T-helper 2 cell treated with Interferon-gamma antibody and Interleukin-4, amounts not matched to agents 5 μg/mL and 100 μg/mL, for 36 hours (primary cell): ENCODE measurements around the gene PCNX2.

Source experiments
- DNase-seq: peaks from one replicate; pipeline ENCODE4 v3.0.0; 2021; ENCODE audit warnings: low spot score
- H3K27ac Mint-ChIP-seq: one replicate; pipeline ENCODE4 v1.8.0; 2021; ENCODE audit warnings: mild to moderate bottlenecking, mixed read lengths
- H3K27me3 Mint-ChIP-seq: one replicate; pipeline ENCODE4 v1.8.0; 2021; ENCODE audit warnings: low read depth, mixed read lengths
- H3K36me3 Mint-ChIP-seq: one replicate; pipeline ENCODE4 v1.8.0; 2021; ENCODE audit warnings: low read depth, mixed read lengths
- H3K4me1 Mint-ChIP-seq: one replicate; pipeline ENCODE4 v1.8.0; 2021; ENCODE audit warnings: low read depth, mixed read lengths
- H3K4me3 Mint-ChIP-seq: one replicate; pipeline ENCODE4 v1.8.0; 2022; ENCODE audit warnings: mild to moderate bottlenecking, moderate library complexity, mixed read lengths
- H3K9me3 Mint-ChIP-seq: one replicate; pipeline ENCODE4 v1.8.0; 2021; ENCODE audit warnings: mixed read lengths

Gene PCNX2

GRCh38 chr1:233066087-233066486 is 229.4 kb downstream of the PCNX2 start:
- DNase-seq = no peak
- Mint-ChIP-seq H3K27me3 (no peaks in the 10 kb centered on the region), H3K36me3 (peaks cover 15% of the 10 kb centered on the region), H3K4me1 (no peaks in the 10 kb centered on the region), H3K4me3 (no peak overlapping the region), H3K9me3 (peaks cover 11% of the 10 kb centered on the region), H3K27ac (no peak overlapping the region)

DNA sequence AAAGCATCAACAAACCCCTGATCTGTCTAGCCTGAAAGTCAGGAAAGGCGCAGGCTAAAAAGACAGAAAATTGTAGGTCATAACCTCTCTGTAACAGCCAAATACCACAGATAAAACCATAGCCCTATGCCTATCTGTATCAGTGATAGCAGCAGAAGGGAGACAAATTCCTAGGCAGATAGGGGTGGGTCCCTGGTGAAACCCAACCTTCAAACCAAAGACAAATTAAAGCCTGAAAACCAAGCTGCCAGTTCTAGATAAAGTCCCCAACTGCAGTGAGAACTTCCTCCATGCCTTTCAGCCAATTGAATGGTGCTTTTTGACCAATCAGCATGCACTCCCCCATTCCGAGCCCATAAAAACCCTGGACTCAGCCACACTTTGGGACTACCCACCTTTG is 229.8 kb downstream of the PCNX2 start:
- DNase-seq = no peak
- H3K4me1 Mint-ChIP-seq = no peaks in the 10 kb centered on the region
- no peak overlapping the region for H3K4me3 Mint-ChIP-seq
- no peak overlapping the region for H3K27ac Mint-ChIP-seq
- no peaks in the 10 kb centered on the region for H3K27me3 Mint-ChIP-seq
- peaks cover 15% of the 10 kb centered on the region for H3K36me3 Mint-ChIP-seq
- peaks cover 11% of the 10 kb centered on the region for H3K9me3 Mint-ChIP-seq

- H3K9me3 Mint-ChIP-seq = peaks cover 11% of the 10 kb centered on the region
- DNase-seq = no peak
- H3K27ac Mint-ChIP-seq = no peak overlapping the region
- H3K4me3 Mint-ChIP-seq = no peak overlapping the region
- H3K4me1 Mint-ChIP-seq = no peaks in the 10 kb centered on the region
- H3K27me3 Mint-ChIP-seq = no peaks in the 10 kb centered on the region
- H3K36me3 Mint-ChIP-seq = peaks cover 15% of the 10 kb centered on the region
Measured at GRCh38 chr1:233064988-233065387, 230.5 kb downstream of the PCNX2 start.

GRCh38 chr1:233063462-233063861 is 232.1 kb downstream of the PCNX2 start:
- peaks cover 11% of the 10 kb centered on the region for H3K9me3 Mint-ChIP-seq
- no peak overlapping the region for H3K4me3 Mint-ChIP-seq
- no peak overlapping the region for H3K27ac Mint-ChIP-seq
- DNase-seq = no peak
- peaks cover 15% of the 10 kb centered on the region for H3K36me3 Mint-ChIP-seq
- no peaks in the 10 kb centered on the region for H3K4me1 Mint-ChIP-seq
- no peaks in the 10 kb centered on the region for H3K27me3 Mint-ChIP-seq

GRCh38 chr1:233061265-233061664 is 234.3 kb downstream of the PCNX2 start:
- H3K9me3 Mint-ChIP-seq = peaks cover 11% of the 10 kb centered on the region
- no peaks in the 10 kb centered on the region for H3K27me3 Mint-ChIP-seq
- H3K4me3 Mint-ChIP-seq = no peak overlapping the region
- no peaks in the 10 kb centered on the region for H3K4me1 Mint-ChIP-seq
- no peak for DNase-seq
- H3K27ac Mint-ChIP-seq = no peak overlapping the region
- H3K36me3 Mint-ChIP-seq = peaks cover 10% of the 10 kb centered on the region

- H3K4me3 Mint-ChIP-seq = no peak overlapping the region
Measured at GRCh38 chr1:233060461-233060994, 235.0 kb downstream of the PCNX2 start.

GRCh38 chr1:233057836-233058235 is 237.7 kb downstream of the PCNX2 start:
- no peak overlapping the region for H3K4me3 Mint-ChIP-seq
- H3K27ac Mint-ChIP-seq = no peak overlapping the region
- H3K4me1 Mint-ChIP-seq = no peaks in the 10 kb centered on the region
- no peaks in the 10 kb centered on the region for H3K9me3 Mint-ChIP-seq
- H3K36me3 Mint-ChIP-seq = no peaks in the 10 kb centered on the region
- H3K27me3 Mint-ChIP-seq = no peaks in the 10 kb centered on the region
- no peak for DNase-seq

More at GRCh38 chr1:233060461-233060994, 235.0 kb downstream of the PCNX2 start:
- Mint-ChIP-seq H3K9me3 (peaks cover 5% of the 10 kb centered on the region), H3K4me1 (no peaks in the 10 kb centered on the region), H3K27ac (no peak overlapping the region), H3K27me3 (no peaks in the 10 kb centered on the region), H3K36me3 (peaks cover 7% of the 10 kb centered on the region)
- DNase-seq = no peak

DNA sequence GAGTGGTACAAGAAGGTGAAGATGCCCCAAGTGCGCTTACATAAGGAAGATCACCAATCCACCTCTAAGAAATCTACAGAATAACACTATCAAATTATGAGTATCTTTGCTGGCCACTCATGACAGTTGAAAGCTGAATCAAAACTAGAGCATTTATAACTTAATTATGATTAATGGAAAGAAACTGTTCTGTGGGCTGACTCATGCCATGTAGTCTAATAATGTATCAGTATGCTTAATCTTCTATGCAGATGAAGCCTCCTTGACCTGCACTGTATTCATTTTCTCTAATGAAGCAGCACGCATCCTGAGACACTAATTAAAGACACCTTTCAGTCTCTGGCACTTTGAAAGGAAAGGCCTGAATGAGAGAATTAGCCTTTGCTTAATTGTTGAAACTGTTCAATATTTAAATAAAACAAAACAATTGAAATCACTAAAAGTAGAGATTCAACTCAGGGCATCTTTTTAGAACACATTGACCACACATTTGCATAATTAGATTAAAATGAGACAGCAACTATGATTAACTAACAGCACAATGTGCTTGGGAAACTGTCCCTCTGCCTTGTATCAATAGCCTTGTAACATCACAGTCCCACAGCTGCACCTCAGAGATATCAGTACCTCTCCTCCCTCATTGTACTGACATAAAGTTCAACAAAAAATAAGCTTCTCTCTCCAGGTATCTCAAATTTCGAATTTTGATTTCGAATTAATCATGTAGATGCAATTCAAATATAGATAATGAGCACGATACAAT is 239.5 kb downstream of the PCNX2 start:
- no peaks in the 10 kb centered on the region for H3K36me3 Mint-ChIP-seq

DNA sequence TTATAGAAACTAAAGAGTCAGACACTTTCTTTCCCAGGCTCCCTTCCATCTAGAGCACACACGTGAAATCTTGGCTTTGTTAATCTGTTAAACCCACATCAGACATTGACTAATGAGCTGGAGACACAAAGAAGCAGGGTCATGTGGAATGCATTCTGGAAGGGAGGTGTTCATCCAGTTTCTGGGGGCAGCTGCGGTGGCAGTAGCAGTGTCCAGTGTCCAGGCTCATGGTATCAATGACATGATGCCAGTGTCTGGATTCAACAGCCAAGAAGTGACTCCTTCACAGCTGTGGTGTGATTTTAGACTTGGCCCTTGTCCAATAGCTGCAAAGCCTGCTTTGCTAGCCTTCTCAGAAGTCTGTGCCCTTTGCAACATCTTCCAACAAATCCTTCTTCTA is 249.9 kb downstream of the PCNX2 start:
- Mint-ChIP-seq H3K27me3 (no peaks in the 10 kb centered on the region), H3K36me3 (peaks cover 17% of the 10 kb centered on the region), H3K9me3 (peaks cover 14% of the 10 kb centered on the region), H3K27ac (no peak overlapping the region), H3K4me1 (no peaks in the 10 kb centered on the region), H3K4me3 (no peak overlapping the region)
- no peak for DNase-seq

More for the DNA sequence above, 239.5 kb downstream of the PCNX2 start:
- Mint-ChIP-seq H3K4me3 (no peak overlapping the region), H3K27ac (no peak overlapping the region), H3K9me3 (no peaks in the 10 kb centered on the region), H3K27me3 (no peaks in the 10 kb centered on the region), H3K4me1 (no peaks in the 10 kb centered on the region)
- DNase-seq = no peak

DNA sequence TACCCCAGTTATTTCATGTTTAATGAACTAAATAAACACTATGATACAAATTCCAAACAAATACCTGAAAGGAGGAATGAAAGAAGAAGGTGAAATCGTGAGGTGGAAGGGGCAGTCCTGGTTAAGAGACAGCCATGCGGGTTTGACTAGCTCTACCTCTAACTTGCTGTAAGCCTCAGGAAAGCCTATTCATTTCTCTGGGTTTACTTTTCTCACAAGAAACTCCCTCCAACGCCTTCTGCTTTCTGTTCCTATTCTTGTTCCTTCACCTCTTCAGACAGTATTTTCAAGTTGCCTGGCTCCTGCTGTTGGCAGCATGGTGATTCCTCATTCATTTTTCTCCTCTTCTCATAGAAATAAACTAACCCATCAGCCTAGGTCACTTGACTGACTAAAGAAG is 252.7 kb downstream of the PCNX2 start:
- Mint-ChIP-seq H3K27me3 (no peaks in the 10 kb centered on the region), H3K4me1 (no peaks in the 10 kb centered on the region), H3K4me3 (no peak overlapping the region), H3K27ac (no peak overlapping the region), H3K36me3 (peaks cover 5% of the 10 kb centered on the region), H3K9me3 (peaks cover 5% of the 10 kb centered on the region)
- DNase-seq = no peak

DNA sequence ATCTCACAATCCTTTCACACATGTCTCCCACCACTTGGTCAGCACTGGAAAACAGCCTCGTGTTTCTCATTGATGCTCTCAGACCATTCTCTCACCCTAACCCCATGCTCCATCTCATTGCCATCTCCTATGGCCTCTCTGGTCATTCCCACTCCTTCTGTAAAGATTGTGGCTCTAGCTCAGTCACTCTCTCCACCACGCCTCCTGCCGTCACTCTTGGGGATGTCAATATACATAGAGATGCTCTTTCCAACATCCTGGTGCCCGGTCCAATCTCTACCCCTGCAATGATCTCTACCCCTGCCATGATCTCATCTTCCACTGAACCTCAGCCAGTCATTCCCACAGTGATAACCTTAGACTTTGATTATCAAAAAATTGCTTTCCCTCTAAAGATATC is 255.0 kb downstream of the PCNX2 start:
- DNase-seq = no peak
- no peak overlapping the region for H3K4me3 Mint-ChIP-seq

GRCh38 chr1:233038581-233038980 is 256.9 kb downstream of the PCNX2 start:
- DNase-seq = no peak
- Mint-ChIP-seq H3K27ac (no peak overlapping the region), H3K27me3 (no peaks in the 10 kb centered on the region), H3K4me3 (no peak overlapping the region), H3K9me3 (no peaks in the 10 kb centered on the region), H3K4me1 (no peaks in the 10 kb centered on the region), H3K36me3 (no peaks in the 10 kb centered on the region)

More for the DNA sequence above, 255.0 kb downstream of the PCNX2 start:
- Mint-ChIP-seq H3K27ac (no peak overlapping the region), H3K36me3 (peaks cover 1% of the 10 kb centered on the region), H3K27me3 (no peaks in the 10 kb centered on the region), H3K4me1 (no peaks in the 10 kb centered on the region), H3K9me3 (no peaks in the 10 kb centered on the region)

GRCh38 chr1:233037843-233038242 is 257.7 kb downstream of the PCNX2 start:
- H3K4me1 Mint-ChIP-seq = no peaks in the 10 kb centered on the region
- no peaks in the 10 kb centered on the region for H3K27me3 Mint-ChIP-seq
- no peaks in the 10 kb centered on the region for H3K9me3 Mint-ChIP-seq
- no peak overlapping the region for H3K4me3 Mint-ChIP-seq
- no peak overlapping the region for H3K27ac Mint-ChIP-seq
- H3K36me3 Mint-ChIP-seq = no peaks in the 10 kb centered on the region
- DNase-seq = no peak

GRCh38 chr1:233034836-233035235 is 260.7 kb downstream of the PCNX2 start:
- Mint-ChIP-seq H3K36me3 (no peaks in the 10 kb centered on the region), H3K4me1 (no peaks in the 10 kb centered on the region), H3K4me3 (no peak overlapping the region), H3K27me3 (no peaks in the 10 kb centered on the region), H3K27ac (no peak overlapping the region), H3K9me3 (no peaks in the 10 kb centered on the region)
- no peak for DNase-seq

DNA sequence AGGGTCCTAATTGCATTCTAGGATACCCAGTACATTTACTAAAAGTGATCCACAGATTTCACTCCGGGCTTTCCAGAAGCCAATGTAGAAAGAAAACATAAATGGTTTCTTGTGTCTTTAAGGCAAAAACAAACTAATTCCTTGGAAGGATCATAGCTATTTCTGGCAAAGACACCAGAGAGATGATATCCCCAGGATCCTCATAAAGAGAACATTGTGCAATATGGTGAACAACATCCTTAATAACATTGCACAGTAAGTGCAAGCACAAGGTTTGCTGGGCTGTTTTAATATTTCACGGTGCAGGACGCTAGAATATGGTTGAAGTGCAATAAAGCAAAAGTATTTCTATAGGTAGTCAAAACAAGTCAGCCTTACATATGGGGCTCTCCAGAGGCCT is 262.2 kb downstream of the PCNX2 start:
- no peak overlapping the region for H3K4me3 Mint-ChIP-seq
- H3K27me3 Mint-ChIP-seq = no peaks in the 10 kb centered on the region
- H3K36me3 Mint-ChIP-seq = no peaks in the 10 kb centered on the region
- H3K9me3 Mint-ChIP-seq = no peaks in the 10 kb centered on the region
- no peaks in the 10 kb centered on the region for H3K4me1 Mint-ChIP-seq
- H3K27ac Mint-ChIP-seq = no peak overlapping the region
- DNase-seq = no peak
